ENCODE results near the gene CTBP1.

GRCh38 chr4:1241936-1242505, 6.9 kb downstream of the CTBP1 start:
- TF ChIP-seq, protein P1, sequence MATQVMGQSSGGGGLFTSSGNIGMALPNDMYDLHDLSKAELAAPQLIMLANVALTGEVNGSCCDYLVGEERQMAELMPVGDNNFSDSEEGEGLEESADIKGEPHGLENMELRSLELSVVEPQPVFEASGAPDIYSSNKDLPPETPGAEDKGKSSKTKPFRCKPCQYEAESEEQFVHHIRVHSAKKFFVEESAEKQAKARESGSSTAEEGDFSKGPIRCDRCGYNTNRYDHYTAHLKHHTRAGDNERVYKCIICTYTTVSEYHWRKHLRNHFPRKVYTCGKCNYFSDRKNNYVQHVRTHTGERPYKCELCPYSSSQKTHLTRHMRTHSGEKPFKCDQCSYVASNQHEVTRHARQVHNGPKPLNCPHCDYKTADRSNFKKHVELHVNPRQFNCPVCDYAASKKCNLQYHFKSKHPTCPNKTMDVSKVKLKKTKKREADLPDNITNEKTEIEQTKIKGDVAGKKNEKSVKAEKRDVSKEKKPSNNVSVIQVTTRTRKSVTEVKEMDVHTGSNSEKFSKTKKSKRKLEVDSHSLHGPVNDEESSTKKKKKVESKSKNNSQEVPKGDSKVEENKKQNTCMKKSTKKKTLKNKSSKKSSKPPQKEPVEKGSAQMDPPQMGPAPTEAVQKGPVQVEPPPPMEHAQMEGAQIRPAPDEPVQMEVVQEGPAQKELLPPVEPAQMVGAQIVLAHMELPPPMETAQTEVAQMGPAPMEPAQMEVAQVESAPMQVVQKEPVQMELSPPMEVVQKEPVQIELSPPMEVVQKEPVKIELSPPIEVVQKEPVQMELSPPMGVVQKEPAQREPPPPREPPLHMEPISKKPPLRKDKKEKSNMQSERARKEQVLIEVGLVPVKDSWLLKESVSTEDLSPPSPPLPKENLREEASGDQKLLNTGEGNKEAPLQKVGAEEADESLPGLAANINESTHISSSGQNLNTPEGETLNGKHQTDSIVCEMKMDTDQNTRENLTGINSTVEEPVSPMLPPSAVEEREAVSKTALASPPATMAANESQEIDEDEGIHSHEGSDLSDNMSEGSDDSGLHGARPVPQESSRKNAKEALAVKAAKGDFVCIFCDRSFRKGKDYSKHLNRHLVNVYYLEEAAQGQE (IDR thresholded peaks at IDR 0.05; ENCODE audit: unreplicated experiment) = no peak
- TF ChIP-seq CTCF (conservative IDR thresholded peaks at IDR 0.05; ENCODE audit: low read depth in 2 of 2) = no peak
- no peak for TF ChIP-seq JUNB (IDR thresholded peaks at IDR 0.05; ENCODE audit: unreplicated experiment)
- TF ChIP-seq EZH2phosphoT487 (IDR thresholded peaks at IDR 0.05; ENCODE audit: unreplicated experiment) = no peak
- TF ChIP-seq EZH2 (IDR thresholded peaks at IDR 0.05; ENCODE audit: low read depth, unreplicated experiment) = no peak
- TF ChIP-seq ETS1 (IDR thresholded peaks at IDR 0.05) = no peak
- no peak for TF ChIP-seq ZNF114 (CRISPR knock-in tag; IDR thresholded peaks at IDR 0.05)
- no peak for TF ChIP-seq POLR2AphosphoS5 (IDR thresholded peaks at IDR 0.05; ENCODE audit: low read depth)
- TF ChIP-seq ZNF331 (CRISPR knock-in tag; IDR thresholded peaks at IDR 0.05; ENCODE audit: low read depth) = no peak
- no peak for TF ChIP-seq CREB1 (CRISPR knock-in tag; IDR thresholded peaks at IDR 0.05; ENCODE audit: low read depth)
- TF ChIP-seq, protein P2, sequence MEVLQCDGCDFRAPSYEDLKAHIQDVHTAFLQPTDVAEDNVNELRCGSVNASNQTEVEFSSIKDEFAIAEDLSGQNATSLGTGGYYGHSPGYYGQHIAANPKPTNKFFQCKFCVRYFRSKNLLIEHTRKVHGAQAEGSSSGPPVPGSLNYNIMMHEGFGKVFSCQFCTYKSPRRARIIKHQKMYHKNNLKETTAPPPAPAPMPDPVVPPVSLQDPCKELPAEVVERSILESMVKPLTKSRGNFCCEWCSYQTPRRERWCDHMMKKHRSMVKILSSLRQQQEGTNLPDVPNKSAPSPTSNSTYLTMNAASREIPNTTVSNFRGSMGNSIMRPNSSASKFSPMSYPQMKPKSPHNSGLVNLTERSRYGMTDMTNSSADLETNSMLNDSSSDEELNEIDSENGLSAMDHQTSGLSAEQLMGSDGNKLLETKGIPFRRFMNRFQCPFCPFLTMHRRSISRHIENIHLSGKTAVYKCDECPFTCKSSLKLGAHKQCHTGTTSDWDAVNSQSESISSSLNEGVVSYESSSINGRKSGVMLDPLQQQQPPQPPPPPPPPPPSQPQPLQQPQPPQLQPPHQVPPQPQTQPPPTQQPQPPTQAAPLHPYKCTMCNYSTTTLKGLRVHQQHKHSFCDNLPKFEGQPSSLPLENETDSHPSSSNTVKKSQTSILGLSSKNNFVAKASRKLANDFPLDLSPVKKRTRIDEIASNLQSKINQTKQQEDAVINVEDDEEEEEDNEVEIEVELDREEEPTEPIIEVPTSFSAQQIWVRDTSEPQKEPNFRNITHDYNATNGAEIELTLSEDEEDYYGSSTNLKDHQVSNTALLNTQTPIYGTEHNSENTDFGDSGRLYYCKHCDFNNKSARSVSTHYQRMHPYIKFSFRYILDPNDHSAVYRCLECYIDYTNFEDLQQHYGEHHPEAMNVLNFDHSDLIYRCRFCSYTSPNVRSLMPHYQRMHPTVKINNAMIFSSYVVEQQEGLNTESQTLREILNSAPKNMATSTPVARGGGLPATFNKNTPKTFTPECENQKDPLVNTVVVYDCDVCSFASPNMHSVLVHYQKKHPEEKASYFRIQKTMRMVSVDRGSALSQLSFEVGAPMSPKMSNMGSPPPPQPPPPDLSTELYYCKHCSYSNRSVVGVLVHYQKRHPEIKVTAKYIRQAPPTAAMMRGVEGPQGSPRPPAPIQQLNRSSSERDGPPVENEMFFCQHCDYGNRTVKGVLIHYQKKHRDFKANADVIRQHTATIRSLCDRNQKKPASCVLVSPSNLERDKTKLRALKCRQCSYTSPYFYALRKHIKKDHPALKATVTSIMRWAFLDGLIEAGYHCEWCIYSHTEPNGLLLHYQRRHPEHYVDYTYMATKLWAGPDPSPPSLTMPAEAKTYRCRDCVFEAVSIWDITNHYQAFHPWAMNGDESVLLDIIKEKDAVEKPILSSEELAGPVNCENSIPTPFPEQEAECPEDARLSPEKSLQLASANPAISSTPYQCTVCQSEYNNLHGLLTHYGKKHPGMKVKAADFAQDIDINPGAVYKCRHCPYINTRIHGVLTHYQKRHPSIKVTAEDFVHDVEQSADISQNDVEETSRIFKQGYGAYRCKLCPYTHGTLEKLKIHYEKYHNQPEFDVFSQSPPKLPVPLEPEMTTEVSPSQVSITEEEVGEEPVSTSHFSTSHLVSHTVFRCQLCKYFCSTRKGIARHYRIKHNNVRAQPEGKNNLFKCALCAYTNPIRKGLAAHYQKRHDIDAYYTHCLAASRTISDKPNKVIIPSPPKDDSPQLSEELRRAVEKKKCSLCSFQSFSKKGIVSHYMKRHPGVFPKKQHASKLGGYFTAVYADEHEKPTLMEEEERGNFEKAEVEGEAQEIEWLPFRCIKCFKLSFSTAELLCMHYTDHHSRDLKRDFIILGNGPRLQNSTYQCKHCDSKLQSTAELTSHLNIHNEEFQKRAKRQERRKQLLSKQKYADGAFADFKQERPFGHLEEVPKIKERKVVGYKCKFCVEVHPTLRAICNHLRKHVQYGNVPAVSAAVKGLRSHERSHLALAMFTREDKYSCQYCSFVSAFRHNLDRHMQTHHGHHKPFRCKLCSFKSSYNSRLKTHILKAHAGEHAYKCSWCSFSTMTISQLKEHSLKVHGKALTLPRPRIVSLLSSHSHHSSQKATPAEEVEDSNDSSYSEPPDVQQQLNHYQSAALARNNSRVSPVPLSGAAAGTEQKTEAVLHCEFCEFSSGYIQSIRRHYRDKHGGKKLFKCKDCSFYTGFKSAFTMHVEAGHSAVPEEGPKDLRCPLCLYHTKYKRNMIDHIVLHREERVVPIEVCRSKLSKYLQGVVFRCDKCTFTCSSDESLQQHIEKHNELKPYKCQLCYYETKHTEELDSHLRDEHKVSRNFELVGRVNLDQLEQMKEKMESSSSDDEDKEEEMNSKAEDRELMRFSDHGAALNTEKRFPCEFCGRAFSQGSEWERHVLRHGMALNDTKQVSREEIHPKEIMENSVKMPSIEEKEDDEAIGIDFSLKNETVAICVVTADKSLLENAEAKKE (CRISPR knock-in tag; IDR thresholded peaks at IDR 0.05) = no peak
- no peak for TF ChIP-seq STAT1 (IDR thresholded peaks at IDR 0.05; ENCODE audit: unreplicated experiment)
- TF ChIP-seq NANOG (IDR thresholded peaks at IDR 0.05; ENCODE audit: borderline replicate concordance) = no peak

All from GM23338 (cell line).